Esophagus squamous epithelium (tissue), 5 donors: ENCODE results near the gene PPM1F. TPM values are rescaled to one million over a fixed set of nuclear protein-coding genes. Genes with fewer than 3 reads are reported as not detected.

Experiments
- DNase-seq: peaks from one replicate; lab custom pipeline; 2025; lab: John Stamatoyannopoulos, UW
- H3K27ac ChIP-seq, 4 donors: fragments of 200-600 bp; sonication (generic); one replicate each; pipeline ENCODE4 v1.5.1; 2016 to 2019; ENCODE audit warnings: mild to moderate bottlenecking in 1 of 4
- H3K27me3 ChIP-seq, 4 donors: fragments of 200-600 bp; sonication (generic); 1 replicate in 3 of 4; 2 replicates in 1 of 4; pipeline versions ENCODE4 v1.5.1 to v1.6.0; 2017 to 2021; ENCODE audit warnings: antibody characterized with exemption in 1 of 4
- H3K36me3 ChIP-seq, 3 donors: fragments of 200-600 bp; sonication (generic); one replicate each; pipeline ENCODE4 v1.5.1; 2016 to 2019
- H3K4me1 ChIP-seq, 3 donors: fragments of 200-600 bp; sonication (generic); one replicate each; pipeline ENCODE4 v1.5.1; 2017 to 2019
- H3K4me3 ChIP-seq, 4 donors: fragments of 200-600 bp; sonication (generic); 1 replicate in 3 of 4; 2 replicates in 1 of 4; pipeline ENCODE4 v1.5.1; 2016 to 2019; ENCODE audit warnings: mild to moderate bottlenecking in 2 of 4, moderate library complexity in 1 of 4
- H3K9me3 ChIP-seq, 3 donors: fragments of 200-600 bp; sonication (generic); one replicate each; pipeline ENCODE4 v1.5.1; 2016 to 2019
- POLR2A ChIP-seq, 4 donors: fragments of 450-650 bp; IDR thresholded peaks; one replicate each; pipeline ENCODE4 v1.6.1; 2017; ENCODE audit warnings: antibody characterized with exemption in 4 of 4, mild to moderate bottlenecking in 4 of 4, moderate library complexity in 3 of 4
- WGBS, 2 donors: methylation state at CpG; one replicate each; pipeline ENCODE4 v1.1.5; 2018; 5-methylcytosine and 5-hydroxymethylcytosine counted together
- intact Hi-C: fragments of 100-400 bp; cut with DNase I; formaldehyde crosslinking; loops from one replicate; pipeline ENCODE4 v1.15.0; 2022
- total RNA-seq, 4 donors: library from RNA; depleted of rRNA; stranded (reverse); fragments of >200 nt; gene quantifications; one replicate each; pipeline ENCODE4 v1.1.0, GENCODE V29; 2016
- TF ChIP-seq, protein P1 (sequence below), 6 experiments: fragments of 450-650 bp in 4 of 6; fragments of 200-600 bp in 2 of 6; sonication (generic) in 2 of 6; IDR thresholded peaks; one replicate each; pipeline ENCODE4 v1.5.1; 2016 to 2019; ENCODE audit warnings: antibody characterized with exemption in 6 of 6, mild to moderate bottlenecking in 4 of 6, moderate library complexity in 4 of 6
- donor health status: DM: yes; HTN: yes; CAD: no.

The PPM1F gene
- total RNA-seq, 4 donors from 2014 or later: 22.2 to 39.7 (median 25.9) TPM

GRCh38 chr22:21990445-21991303 is 38.0 kb upstream of the PPM1F start:
- H3K4me1 ChIP-seq: no peaks in the 10 kb centered on the region
- no peak for DNase-seq
- no peak overlapping the region for H3K27ac ChIP-seq
- no peak overlapping the region for H3K4me3 ChIP-seq
- H3K36me3 ChIP-seq: no peaks in the 10 kb centered on the region
- H3K27me3 ChIP-seq: peaks cover 0 to 30% (median 0%) of the 10 kb centered on the region in 4 donors
- TF ChIP-seq, protein P1, sequence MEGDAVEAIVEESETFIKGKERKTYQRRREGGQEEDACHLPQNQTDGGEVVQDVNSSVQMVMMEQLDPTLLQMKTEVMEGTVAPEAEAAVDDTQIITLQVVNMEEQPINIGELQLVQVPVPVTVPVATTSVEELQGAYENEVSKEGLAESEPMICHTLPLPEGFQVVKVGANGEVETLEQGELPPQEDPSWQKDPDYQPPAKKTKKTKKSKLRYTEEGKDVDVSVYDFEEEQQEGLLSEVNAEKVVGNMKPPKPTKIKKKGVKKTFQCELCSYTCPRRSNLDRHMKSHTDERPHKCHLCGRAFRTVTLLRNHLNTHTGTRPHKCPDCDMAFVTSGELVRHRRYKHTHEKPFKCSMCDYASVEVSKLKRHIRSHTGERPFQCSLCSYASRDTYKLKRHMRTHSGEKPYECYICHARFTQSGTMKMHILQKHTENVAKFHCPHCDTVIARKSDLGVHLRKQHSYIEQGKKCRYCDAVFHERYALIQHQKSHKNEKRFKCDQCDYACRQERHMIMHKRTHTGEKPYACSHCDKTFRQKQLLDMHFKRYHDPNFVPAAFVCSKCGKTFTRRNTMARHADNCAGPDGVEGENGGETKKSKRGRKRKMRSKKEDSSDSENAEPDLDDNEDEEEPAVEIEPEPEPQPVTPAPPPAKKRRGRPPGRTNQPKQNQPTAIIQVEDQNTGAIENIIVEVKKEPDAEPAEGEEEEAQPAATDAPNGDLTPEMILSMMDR (IDR thresholded peaks at IDR 0.05): no peak
- TF ChIP-seq POLR2A (IDR thresholded peaks at IDR 0.05): no peak
- WGBS, 2 donors: 69 to 81% methylated on average over 9 to 14 of the region's 16 CpGs
- H3K9me3 ChIP-seq: no peaks in the 10 kb centered on the region
- intact Hi-C loops: no loop called here

- Histone ChIP-seq H3K36me3 (no peaks in the 10 kb centered on the region), H3K4me3 (no peak overlapping the region), H3K27me3 (peaks cover 0 to 30% (median 0%) of the 10 kb centered on the region in 4 donors), H3K4me1 (no peaks in the 10 kb centered on the region), H3K9me3 (no peaks in the 10 kb centered on the region), H3K27ac (no peak overlapping the region)
- intact Hi-C loops: no loop called here
- DNase-seq: no peak
- WGBS, 2 donors: 69 to 72% methylated on average over 6 of the region's 6 CpGs
- no peak for TF ChIP-seq POLR2A (IDR thresholded peaks at IDR 0.05)
- TF ChIP-seq, protein P1 (IDR thresholded peaks at IDR 0.05): no peak
These were observed 36.4 kb upstream of the PPM1F start for GRCh38 chr22:21989049-21989448.

DNA sequence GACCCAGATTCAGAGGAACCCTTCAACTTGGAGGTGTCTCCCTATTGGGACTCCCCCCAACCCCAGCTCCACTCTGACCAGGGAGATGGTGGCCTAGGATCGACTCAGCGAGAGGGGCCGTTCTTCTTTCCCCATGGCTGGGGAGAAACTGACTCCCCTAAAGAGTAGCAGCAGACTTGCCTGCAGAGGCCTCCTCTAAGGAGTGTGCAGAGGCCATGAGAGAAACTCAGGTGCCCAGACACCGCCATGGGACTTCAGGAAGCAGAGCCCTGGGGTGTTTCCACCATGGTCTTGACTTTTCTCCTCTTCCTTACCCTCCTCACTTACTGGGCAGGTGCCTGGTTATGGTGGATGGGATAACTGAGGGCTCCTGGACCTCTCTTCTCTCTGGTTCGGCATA is 32.6 kb upstream of the PPM1F start:
- DNase-seq: no peak
- H3K4me3 ChIP-seq: no peak overlapping the region
- peaks cover 0 to 14% (median 0%) of the 10 kb centered on the region in 4 donors for H3K27me3 ChIP-seq
- H3K36me3 ChIP-seq: no peaks in the 10 kb centered on the region
- peaks cover 10 to 29% (median 13%) of the 10 kb centered on the region in 3 donors for H3K4me1 ChIP-seq
- intact Hi-C loops: no loop called here
- WGBS, 2 donors: 86 to 88% methylated on average over 2 of the region's 5 CpGs
- no peaks in the 10 kb centered on the region for H3K9me3 ChIP-seq
- no peak overlapping the region for H3K27ac ChIP-seq
- TF ChIP-seq POLR2A (IDR thresholded peaks at IDR 0.05): no peak
- TF ChIP-seq, protein P1 (IDR thresholded peaks at IDR 0.05): no peak

DNA sequence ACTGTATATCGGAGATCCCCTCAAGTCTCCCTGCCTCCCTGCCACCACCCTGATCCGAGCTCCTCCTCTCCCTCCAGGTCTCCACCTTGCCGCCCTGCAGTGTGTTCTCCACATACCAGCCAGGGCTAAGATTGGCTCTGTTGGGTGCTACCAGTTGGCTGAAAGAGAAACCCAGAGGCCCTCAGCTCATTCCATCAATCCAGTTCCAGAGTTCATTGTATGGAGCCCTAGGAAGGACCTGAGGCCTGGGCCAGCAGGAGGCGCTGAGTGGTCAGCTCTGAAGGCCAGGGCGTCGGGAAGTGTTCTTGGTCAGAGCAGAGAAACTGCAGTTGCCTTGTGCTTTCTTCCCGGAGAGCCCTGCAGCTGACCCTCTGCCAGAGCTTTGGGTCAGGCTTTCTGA is 32.1 kb upstream of the PPM1F start:
- intact Hi-C loops: no loop called here
- no peak for TF ChIP-seq POLR2A (IDR thresholded peaks at IDR 0.05)
- TF ChIP-seq, protein P1 (IDR thresholded peaks at IDR 0.05): peak in 1 of 6 experiments; percentile 10
- Histone ChIP-seq H3K9me3 (no peaks in the 10 kb centered on the region), H3K4me3 (no peak overlapping the region), H3K27me3 (peaks cover 0 to 11% (median 0%) of the 10 kb centered on the region in 4 donors), H3K27ac (no peak overlapping the region), H3K4me1 (peaks cover 10 to 30% (median 13%) of the 10 kb centered on the region in 3 donors), H3K36me3 (no peaks in the 10 kb centered on the region)
- 55 to 64% methylated on average over 4 to 5 of the region's 7 CpGs for WGBS, 2 donors
- DNase-seq: no peak

DNA sequence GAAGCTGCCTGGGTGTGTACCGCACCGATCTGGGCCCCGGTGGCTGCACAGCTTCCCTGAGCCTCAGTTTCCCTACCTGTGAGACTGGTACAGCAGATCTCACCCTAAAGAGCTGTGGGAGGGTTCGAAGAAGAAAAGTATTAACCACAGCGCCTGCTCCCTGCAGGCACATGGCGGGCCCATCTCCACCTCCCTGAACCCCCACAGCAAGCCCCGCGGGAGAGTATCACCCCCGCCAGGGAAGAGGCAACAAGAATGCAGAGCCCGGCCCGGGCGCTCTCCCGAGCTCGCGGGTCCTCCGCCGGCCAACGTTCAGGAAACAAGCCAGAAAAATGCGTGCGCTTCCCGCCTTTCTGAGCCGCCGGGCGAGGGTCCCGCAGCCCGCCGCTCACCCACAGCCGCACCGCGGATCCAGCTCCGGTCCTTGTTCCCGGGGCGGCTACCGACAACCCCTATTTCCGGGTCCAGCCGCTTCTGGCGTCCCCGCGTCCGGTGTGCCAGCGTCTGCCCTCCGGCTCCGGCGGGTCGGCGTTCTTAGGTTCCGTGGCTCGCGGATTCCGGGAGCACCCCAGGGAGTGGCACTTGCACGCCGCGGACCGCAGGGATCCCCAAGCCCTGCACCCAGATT is 29.8 kb upstream of the PPM1F start, which contains the start of gene TOP3B:
TOP3B (minus strand) TSS at position 450 of the 628 bp plus-strand sequence. CDS start 7,078 bp downstream, outside the sequence.
- Histone ChIP-seq H3K27ac (peak within 1 kb of the TSS; percentile 81 to 92 (median 89)), H3K4me1 (peaks cover 10 to 30% (median 13%) of the 10 kb centered on the region in 3 donors), H3K9me3 (no peaks in the 10 kb centered on the region), H3K27me3 (no peaks in the 10 kb centered on the region), H3K36me3 (peaks cover 0 to 12% (median 0%) of the 10 kb centered on the region in 3 donors), H3K4me3 (peak within 1 kb of the TSS; percentile 83 to 99 (median 96))
- intact Hi-C loops: no loop called here
- TF ChIP-seq, protein P1 (IDR thresholded peaks at IDR 0.05): peak in 1 of 6 experiments; percentile 38
- TF ChIP-seq POLR2A (IDR thresholded peaks at IDR 0.05): peak in 1 of 4 donors; percentile 32
- peak; percentile 16 for DNase-seq
- WGBS, 2 donors: 0 to 1% methylated on average over 3 to 12 of the region's 54 CpGs
